GM12865 (cell line): Measurements from ENCODE around the gene ASIC3.
A peak's percentile ranks its signal among the peaks of the same experiment; 100 is the strongest.

Experiments used
- DNase-seq: peaks from one replicate; pipeline ENCODE4 v3.0.0; 2010; ENCODE audit warnings: low read depth
- H3K4me3 ChIP-seq: 2 replicates; pipeline ENCODE4 v1.5.1; 2011; ENCODE audit warnings: mild to moderate bottlenecking, low read depth, low read length, control low read depth
- CTCF ChIP-seq: IDR thresholded peaks from 2 replicates; pipeline ENCODE4 v1.5.1; 2011; ENCODE audit warnings: low read length, control low read depth, low read depth, inconsistent platforms; ENCODE audit not compliant: insufficient read depth; ENCODE audit errors: missing control alignments

The ASIC3 gene

GRCh38 chr7:151080067-151080521 lies 31.8 kb downstream of the ASIC3 start:
- no peak for TF ChIP-seq CTCF
- H3K4me3 ChIP-seq = peak overlapping the region; percentile 61
- no peak for DNase-seq

- TF ChIP-seq CTCF = no peak
- H3K4me3 ChIP-seq = peak within 1 kb of the TSS; percentile 61
- peak; percentile 93 for DNase-seq
These were observed 32.3 kb downstream of the ASIC3 start, which contains the start of gene FASTK for GRCh38 chr7:151080522-151081169. Gene FASTK, minus strand, starts transcription at chr7:151080809. Its CDS starts 43 bp downstream, at chr7:151080766.

GRCh38 chr7:151081170-151082101 lies 33.1 kb downstream of the ASIC3 start:
- no peak for TF ChIP-seq CTCF
- peak overlapping the region; percentile 84 for H3K4me3 ChIP-seq
- DNase-seq = no peak

GRCh38 chr7:151082141-151083070 lies 34.1 kb downstream of the ASIC3 start:
- no peak for TF ChIP-seq CTCF
- peak overlapping the region; percentile 84 for H3K4me3 ChIP-seq

GRCh38 chr7:151083071-151083823 lies 34.9 kb downstream of the ASIC3 start, which contains the start of gene TMUB1:
Gene TMUB1, minus strand, starts transcription at chr7:151083493. Its CDS starts 930 bp downstream, at chr7:151082563.
- TF ChIP-seq CTCF = no peak
- peak within 1 kb of the TSS; percentile 84 for H3K4me3 ChIP-seq
- DNase-seq = peak; percentile 87

More at GRCh38 chr7:151082141-151083070, 34.1 kb downstream of the ASIC3 start:
- no peak for DNase-seq
